ENCODE results near the gene TTC39C.

DNA sequence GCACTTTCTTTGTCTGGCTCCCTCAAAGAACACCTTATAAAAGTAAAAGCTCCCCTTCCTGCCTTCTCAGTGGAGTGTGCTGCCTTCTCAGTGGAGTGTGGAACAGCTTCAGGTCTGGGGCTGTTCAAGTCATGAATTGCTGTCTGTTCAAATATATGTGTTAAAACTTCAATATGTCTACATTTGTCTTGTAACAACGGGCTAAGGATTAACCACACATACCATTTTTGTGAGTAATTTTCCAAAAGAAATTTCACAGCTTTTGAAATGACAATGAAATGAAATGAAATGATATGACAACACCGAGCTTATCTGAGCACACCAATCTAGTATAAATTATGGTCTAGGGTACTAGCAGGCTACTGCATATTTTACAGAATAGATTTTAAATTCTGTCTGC, 167.3 kb downstream of the TTC39C start:
- TF ChIP-seq, protein P1, sequence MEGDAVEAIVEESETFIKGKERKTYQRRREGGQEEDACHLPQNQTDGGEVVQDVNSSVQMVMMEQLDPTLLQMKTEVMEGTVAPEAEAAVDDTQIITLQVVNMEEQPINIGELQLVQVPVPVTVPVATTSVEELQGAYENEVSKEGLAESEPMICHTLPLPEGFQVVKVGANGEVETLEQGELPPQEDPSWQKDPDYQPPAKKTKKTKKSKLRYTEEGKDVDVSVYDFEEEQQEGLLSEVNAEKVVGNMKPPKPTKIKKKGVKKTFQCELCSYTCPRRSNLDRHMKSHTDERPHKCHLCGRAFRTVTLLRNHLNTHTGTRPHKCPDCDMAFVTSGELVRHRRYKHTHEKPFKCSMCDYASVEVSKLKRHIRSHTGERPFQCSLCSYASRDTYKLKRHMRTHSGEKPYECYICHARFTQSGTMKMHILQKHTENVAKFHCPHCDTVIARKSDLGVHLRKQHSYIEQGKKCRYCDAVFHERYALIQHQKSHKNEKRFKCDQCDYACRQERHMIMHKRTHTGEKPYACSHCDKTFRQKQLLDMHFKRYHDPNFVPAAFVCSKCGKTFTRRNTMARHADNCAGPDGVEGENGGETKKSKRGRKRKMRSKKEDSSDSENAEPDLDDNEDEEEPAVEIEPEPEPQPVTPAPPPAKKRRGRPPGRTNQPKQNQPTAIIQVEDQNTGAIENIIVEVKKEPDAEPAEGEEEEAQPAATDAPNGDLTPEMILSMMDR (IDR thresholded peaks at IDR 0.05) = no peak
- TF ChIP-seq POLR2A (IDR thresholded peaks at IDR 0.05) = no peak

Data from breast epithelium (tissue), 3 donors.